Astrocyte (in vitro differentiated cells and primary cell): ENCODE measurements around the gene AKIP1.
"Not testable (repeated sequence)": the region's sequence is repeated elsewhere in the genome, so short reads cannot be mapped to it uniquely, and the experiment has no call there.

Source experiments
- CTCF ChIP-seq: IDR thresholded peaks from 2 replicates; pipeline ENCODE4 v1.5.1; 2011; ENCODE audit warnings: low read depth, mild to moderate bottlenecking, inconsistent platforms, low read length, moderate library complexity; ENCODE audit not compliant: insufficient read depth
- EZH2 ChIP-seq: IDR thresholded peaks from 2 replicates; pipeline ENCODE4 v1.6.1; 2012; ENCODE audit warnings: mild to moderate bottlenecking, low read length, inconsistent platforms; ENCODE audit not compliant: insufficient read depth

GRCh38 chr11:8891185-8891584 lies 19.8 kb upstream of the AKIP1 start:
- not testable (repeated sequence) for TF ChIP-seq CTCF, EZH2
